KOPT-K1 (cell line): Measurements from ENCODE around the gene TICAM2.

Source experiments
- H3K27ac ChIP-seq: fragments of 200-600 bp; sonication (generic); 2 replicates; pipeline ENCODE4 v1.5.1; 2016; ENCODE audit warnings: antibody characterized with exemption, mild to moderate bottlenecking, low read depth, low read length; ENCODE audit not compliant: poor library complexity, severe bottlenecking
- H3K36me3 ChIP-seq: fragments of 200-600 bp; sonication (generic); 2 replicates; pipeline ENCODE4 v1.5.1; 2017; ENCODE audit warnings: antibody characterized with exemption, mild to moderate bottlenecking, low read length, moderate library complexity; ENCODE audit not compliant: insufficient read depth
- H3K9me3 ChIP-seq: fragments of 200-600 bp; sonication (generic); 2 replicates; pipeline ENCODE4 v1.5.1; 2017; ENCODE audit warnings: antibody characterized with exemption, low read length, mild to moderate bottlenecking; ENCODE audit not compliant: insufficient read depth, poor library complexity, severe bottlenecking

Gene TICAM2

DNA sequence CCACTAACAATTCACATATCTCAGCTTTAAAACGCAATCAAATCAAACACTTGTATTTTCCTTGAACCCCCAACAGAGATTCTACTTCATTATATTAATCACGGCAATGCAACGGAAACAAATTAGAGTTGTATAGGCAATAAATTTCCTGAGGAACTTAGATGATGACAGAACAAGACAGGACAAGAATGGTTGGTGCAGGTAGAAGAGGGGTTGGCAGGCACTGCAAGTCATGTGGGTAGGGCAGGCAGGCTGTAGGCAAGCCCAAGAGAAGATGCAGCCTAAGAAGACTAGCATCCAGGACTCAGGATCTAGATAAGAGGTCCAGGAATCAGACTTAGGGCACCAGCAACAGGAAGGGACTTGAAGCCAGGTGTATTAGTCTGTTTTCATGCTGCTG lies 41.1 kb downstream of the TICAM2 start:
- H3K27ac ChIP-seq, result no peak overlapping the region
- H3K36me3 ChIP-seq, result no peaks in the 10 kb centered on the region
- H3K9me3 ChIP-seq, result peaks cover 3% of the 10 kb centered on the region

DNA sequence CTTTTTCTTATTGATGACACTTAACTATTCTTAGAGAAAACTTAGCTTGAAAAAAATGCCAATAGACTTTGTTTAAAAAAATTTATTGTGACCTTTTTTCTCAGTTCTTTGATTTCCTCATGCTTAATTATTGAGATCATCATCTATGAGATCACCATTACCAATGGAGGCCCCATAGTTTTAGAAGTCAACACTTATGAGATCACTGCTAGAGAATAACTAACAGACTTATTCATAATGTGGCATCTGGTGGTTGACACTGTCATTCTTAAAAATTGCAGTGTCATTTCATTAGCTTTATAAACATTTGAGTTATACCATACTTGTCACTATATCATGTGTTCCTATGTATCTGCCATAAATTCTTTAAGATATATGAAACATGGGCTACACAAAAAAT lies 42.8 kb downstream of the TICAM2 start:
- H3K27ac ChIP-seq, result no peak overlapping the region
- H3K9me3 ChIP-seq, result peaks cover 3% of the 10 kb centered on the region
- no peaks in the 10 kb centered on the region for H3K36me3 ChIP-seq

GRCh38 chr5:115558388-115558956 lies 43.8 kb downstream of the TICAM2 start:
- peaks cover 3% of the 10 kb centered on the region for H3K9me3 ChIP-seq
- no peaks in the 10 kb centered on the region for H3K36me3 ChIP-seq
- H3K27ac ChIP-seq, result no peak overlapping the region

DNA sequence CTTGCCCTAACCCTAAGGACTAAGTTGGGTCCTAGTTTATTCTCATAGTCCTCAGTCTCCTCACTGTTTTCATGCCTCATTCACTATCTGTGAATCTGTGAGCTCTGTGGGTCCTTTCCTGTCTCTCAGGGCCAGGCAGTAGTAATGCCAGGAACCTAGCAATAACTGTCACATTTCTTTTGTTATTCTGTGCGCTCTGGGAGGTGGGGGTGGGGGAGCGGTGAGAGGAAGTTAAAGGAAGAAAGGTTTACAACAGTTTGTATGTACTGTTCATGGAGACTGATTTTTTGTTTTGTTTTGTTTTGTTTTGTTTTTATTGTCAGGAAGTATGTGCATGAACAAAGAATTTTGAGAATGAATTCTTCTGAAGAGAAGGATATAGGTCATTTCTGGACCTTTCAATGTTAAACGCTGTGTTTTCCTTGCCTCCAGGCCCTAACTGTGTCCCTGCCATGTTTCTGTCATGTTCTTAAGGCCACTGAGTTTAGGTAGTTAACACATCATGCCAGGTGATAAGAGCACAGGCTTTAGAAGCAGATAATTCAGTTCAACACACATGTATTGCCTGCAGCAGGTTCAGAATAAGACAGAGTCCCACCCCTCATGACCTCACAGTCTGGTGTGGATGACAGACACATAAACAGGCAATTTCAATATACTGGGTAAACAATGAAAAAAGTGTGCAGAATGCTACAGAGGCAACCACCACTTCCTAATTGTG lies 44.5 kb downstream of the TICAM2 start:
- Histone ChIP-seq H3K27ac (no peak overlapping the region), H3K9me3 (peaks cover 3% of the 10 kb centered on the region), H3K36me3 (no peaks in the 10 kb centered on the region)

DNA sequence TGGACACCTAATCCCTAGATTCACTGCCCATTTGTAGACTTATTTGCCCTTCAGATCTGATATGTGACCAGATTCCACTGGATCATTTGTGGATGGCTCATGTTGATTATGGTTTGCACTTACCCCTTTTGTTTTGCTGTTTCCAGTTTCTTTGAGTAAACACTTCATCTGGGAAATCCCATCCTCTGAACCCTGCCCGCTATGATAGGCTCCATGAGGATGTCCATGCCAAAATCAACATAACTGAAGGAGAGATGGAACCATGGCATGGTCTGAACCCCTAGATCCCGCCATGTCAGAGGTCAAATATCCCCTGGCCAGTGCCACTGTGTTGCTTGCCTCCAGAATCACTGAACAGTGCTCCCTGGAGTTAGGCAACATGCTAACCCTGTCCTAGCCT lies 46.0 kb downstream of the TICAM2 start:
- Histone ChIP-seq H3K27ac (no peak overlapping the region), H3K36me3 (no peaks in the 10 kb centered on the region), H3K9me3 (peaks cover 3% of the 10 kb centered on the region)

DNA sequence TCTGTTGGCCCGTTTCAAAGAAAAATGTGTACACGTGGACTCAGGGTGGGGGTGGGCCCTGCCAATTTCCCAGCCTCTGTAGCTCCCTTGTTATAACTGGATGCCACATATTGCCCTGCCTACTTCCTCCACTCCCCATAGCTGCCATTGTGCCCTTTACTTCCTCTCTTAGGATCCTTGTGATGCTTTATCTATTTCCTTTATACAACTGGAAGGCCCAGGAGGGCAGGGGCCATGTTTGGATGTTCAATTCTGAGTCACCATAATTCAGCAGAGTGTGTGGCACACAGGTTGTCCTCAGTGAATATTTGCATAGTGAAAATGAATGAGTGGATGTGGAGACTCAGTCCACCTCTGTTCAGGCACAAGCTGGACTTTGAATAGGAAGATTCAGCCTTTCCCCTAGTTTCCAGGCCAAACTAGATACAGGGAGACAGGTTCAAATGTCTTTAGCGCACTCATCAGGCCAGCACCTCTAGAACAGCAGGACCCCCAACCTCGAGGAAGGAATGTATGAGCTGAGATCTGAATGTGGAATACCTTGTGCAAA lies 47.1 kb downstream of the TICAM2 start:
- H3K27ac ChIP-seq, result no peak overlapping the region
- no peaks in the 10 kb centered on the region for H3K36me3 ChIP-seq
- H3K9me3 ChIP-seq, result no peaks in the 10 kb centered on the region

DNA sequence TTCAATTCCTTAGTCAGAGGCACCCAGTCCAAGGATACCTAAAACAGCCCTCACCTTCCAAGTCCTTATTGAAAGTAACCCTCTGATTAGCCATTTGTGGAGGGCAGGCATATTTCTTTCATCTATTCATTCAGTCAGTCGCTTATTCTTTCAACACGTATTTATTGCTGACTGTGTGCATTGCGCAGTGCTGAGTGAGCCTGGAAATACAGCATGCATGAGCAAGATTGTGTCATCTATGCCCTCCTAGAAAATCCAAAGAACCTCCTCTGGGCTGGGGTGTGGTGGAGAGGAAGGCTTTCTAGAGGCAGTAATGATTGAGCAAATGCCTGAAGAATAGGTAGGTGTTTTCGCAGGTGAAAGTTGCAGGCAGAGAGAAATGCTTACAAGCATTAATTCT lies 49.2 kb downstream of the TICAM2 start:
- Histone ChIP-seq H3K36me3 (no peaks in the 10 kb centered on the region), H3K9me3 (no peaks in the 10 kb centered on the region), H3K27ac (no peak overlapping the region)

DNA sequence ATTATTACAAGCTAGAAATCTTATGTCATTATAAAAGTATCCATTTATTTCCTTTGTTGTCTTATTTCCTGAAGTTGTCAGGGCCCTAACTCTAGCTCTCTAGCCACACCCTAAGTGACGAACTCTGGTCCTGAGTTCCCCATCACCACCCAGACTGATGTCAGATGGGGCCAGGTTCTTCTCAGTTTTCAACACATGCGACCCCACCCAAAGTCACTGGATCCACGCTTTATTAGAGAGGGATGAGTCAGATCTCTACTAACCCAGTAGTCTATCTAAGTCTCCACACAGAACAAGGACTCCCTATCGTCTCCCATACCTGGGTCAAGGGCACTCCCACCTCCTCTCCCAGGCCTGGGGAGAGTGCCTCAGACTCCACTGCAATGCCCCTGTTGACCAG lies 50.9 kb downstream of the TICAM2 start:
- H3K27ac ChIP-seq, result no peak overlapping the region
- peaks cover 10% of the 10 kb centered on the region for H3K9me3 ChIP-seq
- H3K36me3 ChIP-seq, result no peaks in the 10 kb centered on the region

GRCh38 chr5:115549154-115549553 lies 53.1 kb downstream of the TICAM2 start:
- Histone ChIP-seq H3K9me3 (peaks cover 24% of the 10 kb centered on the region), H3K36me3 (no peaks in the 10 kb centered on the region), H3K27ac (no peak overlapping the region)

DNA sequence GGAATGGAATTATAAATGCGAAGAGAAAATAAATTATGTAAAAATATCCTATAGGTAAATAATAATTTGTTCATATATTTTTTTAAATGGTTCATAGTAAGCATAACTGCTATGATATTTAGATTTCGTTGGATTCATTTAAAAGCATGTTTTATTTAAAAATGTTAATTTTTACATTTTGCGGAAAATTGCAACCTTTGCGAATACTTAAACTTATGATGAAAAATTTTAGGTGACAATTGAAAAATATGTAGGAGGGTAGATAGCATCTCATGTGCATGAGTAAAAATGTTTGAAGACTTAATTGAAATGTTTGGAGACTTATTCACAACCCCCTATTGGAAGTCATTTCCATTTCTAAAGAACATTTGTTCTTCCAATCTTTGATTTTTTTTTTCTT lies 53.6 kb downstream of the TICAM2 start:
- peaks cover 24% of the 10 kb centered on the region for H3K9me3 ChIP-seq

DNA sequence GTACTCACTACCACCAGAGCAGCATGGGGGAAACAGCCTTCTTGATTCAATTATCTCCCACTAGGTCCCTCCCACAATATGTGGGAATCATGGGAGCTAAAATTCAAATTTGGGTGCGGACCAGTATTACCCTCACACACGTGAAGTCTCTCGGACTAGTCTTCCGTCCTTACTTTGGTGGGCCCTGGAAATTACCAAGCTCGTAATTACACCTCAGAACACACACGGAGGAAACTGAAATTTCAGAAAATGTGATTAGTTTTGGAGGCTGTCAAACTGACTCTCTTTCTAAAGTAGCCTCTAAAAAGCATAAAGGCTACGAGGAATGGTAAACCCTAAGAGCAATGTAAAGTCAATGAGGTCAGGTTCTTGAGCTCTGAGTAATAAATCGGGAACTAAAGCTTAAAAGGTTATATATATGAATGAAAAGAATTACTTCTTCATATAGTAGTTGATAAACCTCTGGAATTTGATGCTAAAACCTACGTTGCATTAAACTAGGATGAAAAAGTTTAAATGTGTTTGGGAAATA lies 56.9 kb downstream of the TICAM2 start:
- peaks cover 28% of the 10 kb centered on the region for H3K36me3 ChIP-seq
- no peak overlapping the region for H3K27ac ChIP-seq
- peaks cover 24% of the 10 kb centered on the region for H3K9me3 ChIP-seq

More for the DNA sequence above, 53.6 kb downstream of the TICAM2 start:
- no peaks in the 10 kb centered on the region for H3K36me3 ChIP-seq
- no peak overlapping the region for H3K27ac ChIP-seq

GRCh38 chr5:115544436-115545350 lies 57.6 kb downstream of the TICAM2 start, which contains the start of gene FEM1C:
Gene FEM1C, minus strand, starts transcription at chr5:115544775. Its CDS starts 1,282 bp downstream, at chr5:115543493.
- Histone ChIP-seq H3K27ac (peak within 1 kb of the TSS; percentile 87), H3K36me3 (peaks cover 36% of the 10 kb centered on the region)

DNA sequence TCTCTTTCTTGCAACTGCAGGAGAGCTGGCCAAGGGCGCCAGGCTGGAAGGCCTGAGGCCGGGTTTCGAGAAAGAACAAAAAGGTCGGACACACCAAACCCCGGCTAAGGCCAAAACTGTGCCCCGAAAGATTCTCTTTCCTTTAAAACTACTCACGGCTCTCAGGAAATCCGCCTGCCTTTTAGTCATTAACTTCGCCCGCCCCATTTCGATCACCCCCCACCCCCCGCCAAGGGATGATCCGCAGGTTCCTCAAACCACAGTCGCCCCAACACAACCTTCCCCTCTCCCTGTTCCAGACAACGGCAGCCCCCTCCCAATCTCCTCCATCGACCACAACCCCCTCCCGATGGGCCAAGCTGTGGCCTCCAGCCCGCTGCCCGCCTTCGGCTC lies 58.2 kb downstream of the TICAM2 start:
- Histone ChIP-seq H3K9me3 (peaks cover 24% of the 10 kb centered on the region), H3K36me3 (peaks cover 42% of the 10 kb centered on the region), H3K27ac (peak overlapping the region; percentile 87)

More at GRCh38 chr5:115544436-115545350, 57.6 kb downstream of the TICAM2 start, which contains the start of gene FEM1C:
- H3K9me3 ChIP-seq, result peaks cover 24% of the 10 kb centered on the region

DNA sequence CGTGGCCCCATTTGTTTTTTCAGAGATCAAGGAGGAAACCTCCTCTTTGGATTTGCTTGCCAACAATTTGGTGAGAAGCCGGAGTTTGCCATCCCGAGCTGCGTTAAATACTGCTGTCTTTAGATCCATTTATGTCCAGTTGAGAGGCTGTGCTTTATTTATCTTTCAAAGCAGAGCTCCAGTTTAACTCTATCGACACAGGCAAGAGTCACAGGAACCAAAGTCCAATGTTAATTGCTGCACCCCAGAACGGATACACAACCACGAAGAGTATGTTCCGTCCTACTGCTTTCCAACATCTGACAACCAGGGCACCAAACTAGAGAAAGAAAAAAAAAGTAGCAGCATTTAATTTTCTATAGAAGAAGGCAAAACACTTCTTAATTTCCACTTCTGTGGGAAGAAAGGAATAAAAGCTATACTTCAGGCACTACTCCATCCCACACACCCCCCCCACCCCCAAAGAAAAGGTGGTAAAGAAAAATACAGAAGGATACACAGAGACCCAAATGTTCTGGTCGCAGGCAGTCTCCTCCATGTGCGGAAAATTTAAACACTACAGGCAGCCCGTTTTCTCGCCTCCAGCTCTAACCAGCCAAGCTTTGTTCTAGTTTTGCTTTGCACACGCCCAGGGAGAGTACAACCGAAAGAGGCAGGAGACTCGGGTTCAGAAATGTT lies 58.8 kb downstream of the TICAM2 start:
- Histone ChIP-seq H3K36me3 (peaks cover 48% of the 10 kb centered on the region), H3K9me3 (peaks cover 24% of the 10 kb centered on the region), H3K27ac (peak overlapping the region; percentile 87)
